ENCODE results near the gene THSD7A.

GRCh38 chr7:11593322-11593721, 238.7 kb downstream of the THSD7A start:
- TF ChIP-seq POLR2AphosphoS5 (IDR thresholded peaks at IDR 0.05; ENCODE audit: borderline replicate concordance, low read depth, low read length) (no peak), EZH2 (IDR thresholded peaks at IDR 0.05) (no peak)

Data from SK-N-MC (cell line).